B cell (primary cell): ENCODE results near the gene NCK2. TPM values are rescaled to one million over a fixed set of nuclear protein-coding genes. Genes with fewer than 3 reads are reported as not detected.

ENCODE experiments used
- ATAC-seq: fragments of 200-7000 bp; cut with Tn5 transposase; one replicate; pipeline ENCODE4 v1.10.0; 2021; ENCODE audit warnings: low read depth, mild to moderate bottlenecking, moderate number of reproducible peaks, moderate library complexity
- CTCF ChIA-PET: fragments of 350-600 bp; sonication (Branson Sonifier 250); formaldehyde crosslinking; loops from one replicate; lab custom pipeline; 2021; ENCODE audit warnings: antibody characterized with exemption, inconsistent platforms; lab: Charles Lee
- POLR2A ChIA-PET: fragments of 350-600 bp; sonication (Branson Sonifier 250); formaldehyde crosslinking; loops from one replicate; lab custom pipeline; 2021; ENCODE audit warnings: antibody characterized with exemption; lab: Charles Lee
- DNase-seq: peaks from one replicate; pipeline ENCODE4 v3.0.0; 2013
- H2AFZ ChIP-seq: 2 replicates; pipeline ENCODE4 v1.6.1; 2012; ENCODE audit warnings: mild to moderate bottlenecking, low read depth, low read length; ENCODE audit not compliant: insufficient read depth, poor library complexity, severe bottlenecking
- H3K27ac ChIP-seq, 2 donors: 1 replicate in 1 of 2; 2 replicates in 1 of 2; pipeline ENCODE4 v1.5.1; 2012 to 2013; ENCODE audit warnings: low read length in 2 of 2, mild to moderate bottlenecking in 2 of 2, moderate library complexity in 1 of 2
- H3K27me3 ChIP-seq, 4 experiments: fragments of 200-600 bp in 1 of 4; sonication (generic) in 1 of 4; replicated peaks in 1 of 4; 1 replicate in 2 of 4; 2 replicates in 2 of 4; pipeline versions ENCODE4 v1.6.1 to v1.7.0; 2013 to 2016; ENCODE audit warnings: low read length in 3 of 4, mild to moderate bottlenecking in 2 of 4, mixed read lengths in 1 of 4, moderate library complexity in 1 of 4; ENCODE audit not compliant: insufficient read depth in 4 of 4, control insufficient read depth in 3 of 4; ENCODE audit errors: control extremely low read depth in 1 of 4
- H3K36me3 ChIP-seq, 2 experiments: replicated peaks in 1 of 2; 1 replicate in 1 of 2; 2 replicates in 1 of 2; pipeline versions ENCODE4 v1.6.1 to v1.7.1; 2013; ENCODE audit warnings: low read length in 1 of 2; ENCODE audit not compliant: insufficient read depth in 2 of 2, control insufficient read depth in 1 of 2; ENCODE audit errors: control extremely low read depth in 1 of 2, extremely low read depth in 1 of 2
- H3K4me1 ChIP-seq, 2 donors: fragments of 200-600 bp in 1 of 2; sonication (generic) in 1 of 2; 1 replicate in 1 of 2; 2 replicates in 1 of 2; pipeline versions ENCODE4 v1.5.1 to v1.6.1; 2013 to 2017; ENCODE audit warnings: low read length in 2 of 2; ENCODE audit not compliant: control insufficient read depth in 2 of 2, insufficient read depth in 2 of 2
- H3K4me2 ChIP-seq: replicated peaks from 2 replicates; pipeline ENCODE3; 2012; ENCODE audit warnings: mild to moderate bottlenecking, low read depth, low read length; ENCODE audit not compliant: poor library complexity, severe bottlenecking
- H3K4me3 ChIP-seq, 5 experiments: fragments of 200-600 bp in 1 of 5; sonication (generic) in 1 of 5; 1 replicate in 3 of 5; 2 replicates in 2 of 5; pipeline versions ENCODE4 v1.5.1 to v1.7.0; 2011 to 2016; ENCODE audit warnings: low read length in 4 of 5, mild to moderate bottlenecking in 4 of 5, low read depth in 2 of 5, control low read depth in 1 of 5, moderate library complexity in 1 of 5; ENCODE audit not compliant: insufficient read depth in 1 of 5; ENCODE audit errors: control extremely low read depth in 1 of 5, extremely low read depth in 1 of 5
- H3K79me2 ChIP-seq: fragments of 200-600 bp; sonication (generic); one replicate; pipeline ENCODE4 v1.6.0; 2016; ENCODE audit warnings: low read length; ENCODE audit not compliant: control insufficient read depth, insufficient read depth
- H3K9ac ChIP-seq: fragments of 200-600 bp; sonication (generic); 2 replicates; pipeline ENCODE4 v1.6.1; 2017; ENCODE audit warnings: mild to moderate bottlenecking, low read length, moderate library complexity
- H3K9me3 ChIP-seq, 3 donors: one replicate each; pipeline versions ENCODE4 v1.6.1 to v1.7.1; 2013; ENCODE audit warnings: low read length in 2 of 3; ENCODE audit not compliant: control insufficient read depth in 2 of 3, insufficient read depth in 1 of 3; ENCODE audit errors: control extremely low read depth in 1 of 3
- H4K20me1 ChIP-seq: 2 replicates; pipeline ENCODE4 v1.6.0; 2012; ENCODE audit warnings: mild to moderate bottlenecking, low read length; ENCODE audit not compliant: insufficient read depth, control insufficient read depth, poor library complexity, severe bottlenecking
- H3K27ac Mint-ChIP-seq: one replicate; pipeline ENCODE4 v1.8.0; 2021; ENCODE audit warnings: mixed read lengths
- H3K27me3 Mint-ChIP-seq: one replicate; pipeline ENCODE4 v1.8.0; 2021; ENCODE audit warnings: mixed read lengths
- H3K4me1 Mint-ChIP-seq: one replicate; pipeline ENCODE4 v1.8.0; 2021; ENCODE audit warnings: mixed read lengths
- H3K4me3 Mint-ChIP-seq: one replicate; pipeline ENCODE4 v1.8.0; 2021; ENCODE audit warnings: mixed read lengths
- H3K9me3 Mint-ChIP-seq: one replicate; pipeline ENCODE4 v1.8.0; 2022; ENCODE audit warnings: mixed read lengths; ENCODE audit not compliant: insufficient read depth
- EZH2 ChIP-seq: IDR thresholded peaks from 2 replicates; pipeline ENCODE4 v1.6.1; 2012; ENCODE audit warnings: borderline replicate concordance, low read depth, mild to moderate bottlenecking, moderate library complexity, low read length; ENCODE audit not compliant: insufficient read depth, poor library complexity, severe bottlenecking
- WGBS: methylation state at CpG from one replicate; pipeline ENCODE4 v1.1.5; 2013; ENCODE audit warnings: missing lambda C conversion rate; ENCODE audit not compliant: insufficient coverage; 5-methylcytosine and 5-hydroxymethylcytosine counted together
- intact Hi-C: fragments of 100-400 bp; cut with micrococcal nuclease; formaldehyde crosslinking; loops from one replicate; pipeline ENCODE4 v1.10.0; 2022
- polyA plus RNA-seq: library from polyadenylated mRNA; depleted of rRNA; stranded (reverse); fragments of >200 nt; gene quantifications from 2 replicates; pipeline ENCODE4 v1.2.3, GENCODE V29; 2012
- total RNA-seq, 2 donors: library from RNA; stranded (reverse); fragments of 120-200 nt in 1 of 2; gene quantifications; 1 replicate in 1 of 2; 2 replicates in 1 of 2; pipeline versions ENCODE4 v1.2.3 to v1.2.4, GENCODE V29; 2013 to 2022
- TF ChIP-seq, protein P1 (sequence below): fragments of 200-600 bp; IDR thresholded peaks from one replicate; pipeline ENCODE4 v1.8.0; 2022; ENCODE audit warnings: antibody characterized with exemption, mild to moderate bottlenecking

NCK2 gene
- total and polyA plus RNA-seq, 2 donors (not counting 1 experiment from before 2014, with no cell fraction given), result 64.2 to 72.3 TPM

DNA sequence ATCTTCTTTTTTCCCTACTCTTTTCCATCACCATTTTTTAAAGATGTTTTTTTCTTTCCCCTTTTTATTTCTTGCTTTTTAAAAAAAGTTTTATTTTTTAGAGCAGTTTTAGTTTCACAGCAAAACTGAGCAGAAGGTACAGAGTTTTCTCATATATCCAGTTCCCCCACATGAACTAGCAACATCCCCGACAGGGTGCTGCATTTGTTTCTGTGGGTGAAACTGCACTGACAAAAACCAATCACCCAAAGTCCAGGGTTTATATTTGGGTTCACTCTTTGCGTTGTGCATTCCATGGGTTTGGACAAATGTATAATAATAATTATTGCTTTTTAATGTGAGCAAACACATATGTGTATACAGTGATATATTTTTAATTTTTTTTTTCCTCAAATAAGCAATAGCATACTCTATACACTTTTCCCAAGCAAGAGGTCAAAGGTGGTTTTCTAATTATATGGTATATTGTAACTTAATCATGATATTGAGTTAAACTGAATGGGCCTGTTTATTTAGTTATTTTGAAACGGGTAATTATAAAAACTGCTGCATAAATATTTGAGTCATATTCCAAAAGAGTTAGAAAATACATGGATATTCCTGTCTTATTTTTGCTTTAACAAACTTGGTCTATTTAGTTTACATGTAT is 50.3 kb downstream of the NCK2 start:
- TF ChIP-seq, protein P1, sequence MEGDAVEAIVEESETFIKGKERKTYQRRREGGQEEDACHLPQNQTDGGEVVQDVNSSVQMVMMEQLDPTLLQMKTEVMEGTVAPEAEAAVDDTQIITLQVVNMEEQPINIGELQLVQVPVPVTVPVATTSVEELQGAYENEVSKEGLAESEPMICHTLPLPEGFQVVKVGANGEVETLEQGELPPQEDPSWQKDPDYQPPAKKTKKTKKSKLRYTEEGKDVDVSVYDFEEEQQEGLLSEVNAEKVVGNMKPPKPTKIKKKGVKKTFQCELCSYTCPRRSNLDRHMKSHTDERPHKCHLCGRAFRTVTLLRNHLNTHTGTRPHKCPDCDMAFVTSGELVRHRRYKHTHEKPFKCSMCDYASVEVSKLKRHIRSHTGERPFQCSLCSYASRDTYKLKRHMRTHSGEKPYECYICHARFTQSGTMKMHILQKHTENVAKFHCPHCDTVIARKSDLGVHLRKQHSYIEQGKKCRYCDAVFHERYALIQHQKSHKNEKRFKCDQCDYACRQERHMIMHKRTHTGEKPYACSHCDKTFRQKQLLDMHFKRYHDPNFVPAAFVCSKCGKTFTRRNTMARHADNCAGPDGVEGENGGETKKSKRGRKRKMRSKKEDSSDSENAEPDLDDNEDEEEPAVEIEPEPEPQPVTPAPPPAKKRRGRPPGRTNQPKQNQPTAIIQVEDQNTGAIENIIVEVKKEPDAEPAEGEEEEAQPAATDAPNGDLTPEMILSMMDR, result no peak
- no peak for TF ChIP-seq EZH2
- H3K4me1 ChIP-seq, result peaks cover 86 to 90% of the 10 kb centered on the region in 2 donors
- H3K9me3 Mint-ChIP-seq, result no peaks in the 10 kb centered on the region
- peak overlapping the region; percentile 86 to 92 for H3K27ac ChIP-seq
- no peaks in the 10 kb centered on the region for H3K27me3 ChIP-seq
- ChIA-PET CTCF (interaction anchor here (1.4 kb wide), 1 partner anchor 52 kb away, joined by 3 read pairs; no protein-coding TSS in a partner anchor), POLR2A (interaction anchor here (0.9 kb wide), 1 partner anchor 49 kb away, joined by 3 read pairs; no protein-coding TSS in a partner anchor)
- peak overlapping the region; percentile 75 for H3K4me3 Mint-ChIP-seq
- H3K9me3 ChIP-seq, result no peaks in the 10 kb centered on the region
- H3K79me2 ChIP-seq, result peaks cover 98% of the 10 kb centered on the region
- peaks cover 85% of the 10 kb centered on the region for H3K4me1 Mint-ChIP-seq
- H3K9ac ChIP-seq, result peak overlapping the region; percentile 50
- H3K27ac Mint-ChIP-seq, result peak overlapping the region; percentile 87
- intact Hi-C loops, result loop anchor here (5.0 kb wide), 1 partner anchor 77 kb away; no protein-coding TSS in a partner anchor
- no peak for ATAC-seq
- H3K36me3 ChIP-seq, result peaks cover 0 to 3% of the 10 kb centered on the region in 2 experiments
- peaks cover 8% of the 10 kb centered on the region for H4K20me1 ChIP-seq
- peak overlapping the region in 4 of 5 experiments; percentile 12 to 49 (median 23) for H3K4me3 ChIP-seq
- WGBS, result no CpG with 5 or more reads among the region's 3 CpGs
- H2AFZ ChIP-seq, result no peak overlapping the region
- H3K27me3 Mint-ChIP-seq, result no peaks in the 10 kb centered on the region
- peak overlapping the region; percentile 64 for H3K4me2 ChIP-seq
- DNase-seq, result no peak

DNA sequence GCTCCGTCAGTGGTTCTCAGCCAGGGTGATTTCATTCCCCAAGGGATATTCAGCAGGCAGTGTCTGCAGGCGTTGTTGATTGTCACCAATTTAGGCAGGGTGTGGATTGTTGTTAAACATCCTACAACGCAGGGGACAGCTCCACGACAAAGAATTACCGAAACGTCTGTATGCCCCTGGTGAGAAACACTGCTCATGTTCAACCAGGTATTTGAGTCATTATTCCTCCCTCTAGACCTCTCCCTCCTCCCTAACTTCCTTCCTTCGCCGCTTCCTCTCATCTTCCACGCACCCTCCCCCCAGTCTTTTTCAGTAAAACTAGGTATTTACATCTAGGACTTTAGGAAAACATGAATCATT is 50.8 kb downstream of the NCK2 start:
- CTCF ChIA-PET, result interaction anchor here (1.0 to 1.4 kb wide), 2 partner anchors 9 to 53 kb away, joined by 3 read pairs; no protein-coding TSS in a partner anchor
- Histone ChIP-seq H3K4me3 (peak overlapping the region; percentile 12 to 49 (median 18)), H3K27ac (peak overlapping the region; percentile 86 to 92), H3K27me3 (no peaks in the 10 kb centered on the region), H3K4me1 (peaks cover 86 to 90% of the 10 kb centered on the region in 2 donors), H3K36me3 (peaks cover 0 to 3% of the 10 kb centered on the region in 2 experiments), H4K20me1 (peaks cover 5% of the 10 kb centered on the region), H3K4me2 (peak overlapping the region; percentile 64), H3K9me3 (no peaks in the 10 kb centered on the region), H3K79me2 (peaks cover 98% of the 10 kb centered on the region), H3K9ac (peak overlapping the region; percentile 50), H2AFZ (peak overlapping the region; percentile 55)
- WGBS, result 0% methylated on average over 3 of the region's 9 CpGs
- intact Hi-C loops, result loop anchor here (5.0 kb wide), 1 partner anchor 77 kb away; no protein-coding TSS in a partner anchor
- peaks cover 85% of the 10 kb centered on the region for H3K4me1 Mint-ChIP-seq
- no peak for DNase-seq
- no peaks in the 10 kb centered on the region for H3K27me3 Mint-ChIP-seq
- POLR2A ChIA-PET, result interaction anchor here (0.7 to 0.9 kb wide), 2 partner anchors 16 to 49 kb away, joined by 3 read pairs; no protein-coding TSS in a partner anchor
- no peaks in the 10 kb centered on the region for H3K9me3 Mint-ChIP-seq
- H3K27ac Mint-ChIP-seq, result peak overlapping the region; percentile 87
- ATAC-seq, result no peak
- H3K4me3 Mint-ChIP-seq, result peak overlapping the region; percentile 75
- no peak for TF ChIP-seq EZH2
- TF ChIP-seq, protein P1, result no peak
